Smooth muscle cell (in vitro differentiated cells): ENCODE measurements around the gene NUP133. TPM values are rescaled to one million over a fixed set of nuclear protein-coding genes. Genes with fewer than 3 reads are reported as not detected.
"Not testable (repeated sequence)": the region's sequence is repeated elsewhere in the genome, so short reads cannot be mapped to it uniquely, and the experiment has no call there.

Experiments
- DNase-seq: peaks from one replicate; lab custom pipeline; 2025; ENCODE audit not compliant: unreplicated experiment; lab: John Stamatoyannopoulos, UW
- H2AFZ ChIP-seq: fragments of 200-600 bp; sonication (generic); 2 replicates; pipeline ENCODE4 v1.6.0; 2016; ENCODE audit warnings: antibody characterized with exemption, low read depth, mild to moderate bottlenecking
- H3F3A ChIP-seq: fragments of 200-600 bp; sonication (generic); 2 replicates; pipeline ENCODE4 v1.6.0; 2017; ENCODE audit warnings: antibody characterized with exemption, low read depth
- H3K27ac ChIP-seq: fragments of 200-600 bp; sonication (generic); 2 replicates; pipeline ENCODE4 v1.5.1; 2016; ENCODE audit warnings: low read depth, mild to moderate bottlenecking
- H3K27me3 ChIP-seq: fragments of 200-600 bp; sonication (generic); 2 replicates; pipeline ENCODE4 v1.6.1; 2016; ENCODE audit warnings: low read depth, mild to moderate bottlenecking
- H3K36me3 ChIP-seq: fragments of 200-600 bp; sonication (generic); 2 replicates; pipeline ENCODE4 v1.5.1; 2016; ENCODE audit warnings: low read depth
- H3K4me1 ChIP-seq: fragments of 200-600 bp; sonication (generic); 2 replicates; pipeline ENCODE4 v1.5.1; 2016; ENCODE audit warnings: low read depth
- H3K4me2 ChIP-seq: fragments of 200-600 bp; sonication (generic); 2 replicates; pipeline ENCODE4 v1.6.0; 2016; ENCODE audit warnings: mild to moderate bottlenecking
- H3K4me3 ChIP-seq: fragments of 200-600 bp; sonication (generic); 2 replicates; pipeline ENCODE4 v1.5.1; 2016; ENCODE audit warnings: mild to moderate bottlenecking
- H3K79me2 ChIP-seq: fragments of 200-600 bp; sonication (generic); 2 replicates; pipeline ENCODE4 v1.6.0; 2016; ENCODE audit warnings: low read depth, mild to moderate bottlenecking
- H3K9ac ChIP-seq: fragments of 200-600 bp; sonication (generic); 2 replicates; pipeline ENCODE4 v1.6.0; 2016; ENCODE audit warnings: low read depth
- H3K9me3 ChIP-seq: fragments of 200-600 bp; sonication (generic); replicated peaks from 2 replicates; pipeline ENCODE4 v1.5.1; 2016; ENCODE audit warnings: low read depth
- H4K20me1 ChIP-seq: fragments of 200-600 bp; sonication (generic); 2 replicates; pipeline ENCODE4 v1.6.0; 2016; ENCODE audit warnings: low read depth
- CTCF ChIP-seq: fragments of 200-600 bp; sonication (generic); IDR thresholded peaks from 2 replicates; pipeline ENCODE4 v1.5.1; 2017; ENCODE audit warnings: borderline replicate concordance, mild to moderate bottlenecking, antibody characterized with exemption; ENCODE audit not compliant: insufficient read depth, poor library complexity, severe bottlenecking
- WGBS: methylation state at CpG from one replicate; pipeline ENCODE4 v1.1.7; 2016; ENCODE audit warnings: low lambda C conversion rate; 5-methylcytosine and 5-hydroxymethylcytosine counted together
- polyA plus RNA-seq: library from polyadenylated mRNA; unstranded; fragments of >200 nt; fragmentation: Nextera tagmentation; extraction: Ambion mirVana; gene quantifications from 2 replicates; pipeline ENCODE4 v1.2.1, GENCODE V29; 2016
- total RNA-seq: library from RNA; depleted of rRNA; stranded (reverse); fragments of >200 nt; gene quantifications from 2 replicates; pipeline ENCODE4 v1.2.3, GENCODE V29; 2014

NUP133 gene
- total and polyA plus RNA-seq, 2 experiments from 2014 or later = 15.5 to 40.0 TPM

- H3K79me2 ChIP-seq = no peaks in the 10 kb centered on the region
- no peak overlapping the region for H3K27ac ChIP-seq
- no peak for TF ChIP-seq CTCF
- no peaks in the 10 kb centered on the region for H3K36me3 ChIP-seq
- H3K27me3 ChIP-seq = peaks cover 5% of the 10 kb centered on the region
- no peak overlapping the region for H3K9ac ChIP-seq
- no peaks in the 10 kb centered on the region for H3F3A ChIP-seq
- no peak overlapping the region for H2AFZ ChIP-seq
- DNase-seq = no peak
- H3K4me2 ChIP-seq = no peak overlapping the region
- H4K20me1 ChIP-seq = no peaks in the 10 kb centered on the region
- WGBS = 85% methylated on average over 6 of the region's 6 CpGs
- H3K4me1 ChIP-seq = peaks cover 13% of the 10 kb centered on the region
- H3K9me3 ChIP-seq = no peaks in the 10 kb centered on the region
- H3K4me3 ChIP-seq = no peak overlapping the region
Measured at GRCh38 chr1:229402993-229403392, 105.1 kb downstream of the NUP133 start.

- not testable (repeated sequence) for H3K4me3 ChIP-seq, H3K4me2 ChIP-seq, H3K27me3 ChIP-seq, H3K27ac ChIP-seq, H3K4me1 ChIP-seq, H2AFZ ChIP-seq, H4K20me1 ChIP-seq, H3K9ac ChIP-seq, H3K36me3 ChIP-seq, H3F3A ChIP-seq, DNase-seq, H3K9me3 ChIP-seq, H3K79me2 ChIP-seq
- WGBS = 88% methylated on average over 4 of the region's 4 CpGs
Measured at GRCh38 chr1:229402329-229402728, 105.8 kb downstream of the NUP133 start.

GRCh38 chr1:229397762-229398161 lies 110.4 kb downstream of the NUP133 start:
- Histone ChIP-seq H3K36me3 (no peaks in the 10 kb centered on the region), H3K27ac (no peak overlapping the region), H3K79me2 (no peaks in the 10 kb centered on the region), H3K4me1 (no peaks in the 10 kb centered on the region), H3K9me3 (no peaks in the 10 kb centered on the region), H3K27me3 (peaks cover 5% of the 10 kb centered on the region), H3F3A (no peaks in the 10 kb centered on the region), H2AFZ (no peak overlapping the region), H3K4me2 (no peak overlapping the region), H4K20me1 (no peaks in the 10 kb centered on the region), H3K9ac (no peak overlapping the region), H3K4me3 (no peak overlapping the region)
- DNase-seq = no peak
- 44% methylated on average over 5 of the region's 5 CpGs for WGBS
- no peak for TF ChIP-seq CTCF

- no peaks in the 10 kb centered on the region for H3K4me1 ChIP-seq
- no peaks in the 10 kb centered on the region for H3K36me3 ChIP-seq
- no peak for DNase-seq
- H3K9me3 ChIP-seq = no peaks in the 10 kb centered on the region
- H3F3A ChIP-seq = no peaks in the 10 kb centered on the region
- WGBS = 71% methylated on average over 11 of the region's 11 CpGs
- TF ChIP-seq CTCF = no peak
- H4K20me1 ChIP-seq = no peaks in the 10 kb centered on the region
- no peak overlapping the region for H3K27ac ChIP-seq
- H3K4me2 ChIP-seq = no peak overlapping the region
- H3K79me2 ChIP-seq = no peaks in the 10 kb centered on the region
- no peak overlapping the region for H2AFZ ChIP-seq
- no peak overlapping the region for H3K4me3 ChIP-seq
- H3K9ac ChIP-seq = no peak overlapping the region
- H3K27me3 ChIP-seq = peaks cover 5% of the 10 kb centered on the region
Measured at GRCh38 chr1:229396585-229397206, 111.4 kb downstream of the NUP133 start.

- not testable (repeated sequence) for DNase-seq, H3K9ac ChIP-seq, H3F3A ChIP-seq, H3K27me3 ChIP-seq, H3K36me3 ChIP-seq, H3K4me3 ChIP-seq, H3K9me3 ChIP-seq, H3K27ac ChIP-seq, H2AFZ ChIP-seq, H4K20me1 ChIP-seq, H3K79me2 ChIP-seq, H3K4me1 ChIP-seq, H3K4me2 ChIP-seq
- 93% methylated on average over 5 of the region's 5 CpGs for WGBS
Measured at GRCh38 chr1:229394517-229394916, 113.6 kb downstream of the NUP133 start.
